HL-60 (cell line): Measurements from ENCODE around the gene DARS1.

Experiments
- GABPA ChIP-seq: IDR thresholded peaks from 2 replicates; pipeline ENCODE4 v1.6.1; 2012; ENCODE audit warnings: low read depth
- TF ChIP-seq, protein P1 (sequence below): IDR thresholded peaks from one replicate; pipeline ENCODE4 v1.5.1; 2011; ENCODE audit warnings: low read length, control low read depth, inconsistent platforms; ENCODE audit not compliant: insufficient read depth

DNA sequence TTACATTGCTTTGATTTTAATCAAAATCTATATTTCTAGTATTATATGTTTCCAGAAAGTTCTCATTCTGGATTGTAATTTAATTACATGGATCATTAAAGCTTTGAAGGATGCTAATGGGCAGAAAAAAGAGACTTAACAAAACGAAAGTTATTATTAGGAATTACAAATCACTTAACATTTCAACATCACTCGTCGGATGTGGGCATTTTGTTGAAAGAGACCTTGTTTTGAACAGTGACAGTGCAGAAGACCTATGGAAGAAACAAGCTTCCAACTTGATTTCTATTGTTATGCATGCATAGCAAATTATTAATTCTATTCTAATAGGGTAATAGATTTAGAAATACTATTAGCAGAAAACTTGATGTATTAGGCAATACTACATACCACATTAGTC is 31.4 kb upstream of the DARS1 start:
- TF ChIP-seq, protein P1, sequence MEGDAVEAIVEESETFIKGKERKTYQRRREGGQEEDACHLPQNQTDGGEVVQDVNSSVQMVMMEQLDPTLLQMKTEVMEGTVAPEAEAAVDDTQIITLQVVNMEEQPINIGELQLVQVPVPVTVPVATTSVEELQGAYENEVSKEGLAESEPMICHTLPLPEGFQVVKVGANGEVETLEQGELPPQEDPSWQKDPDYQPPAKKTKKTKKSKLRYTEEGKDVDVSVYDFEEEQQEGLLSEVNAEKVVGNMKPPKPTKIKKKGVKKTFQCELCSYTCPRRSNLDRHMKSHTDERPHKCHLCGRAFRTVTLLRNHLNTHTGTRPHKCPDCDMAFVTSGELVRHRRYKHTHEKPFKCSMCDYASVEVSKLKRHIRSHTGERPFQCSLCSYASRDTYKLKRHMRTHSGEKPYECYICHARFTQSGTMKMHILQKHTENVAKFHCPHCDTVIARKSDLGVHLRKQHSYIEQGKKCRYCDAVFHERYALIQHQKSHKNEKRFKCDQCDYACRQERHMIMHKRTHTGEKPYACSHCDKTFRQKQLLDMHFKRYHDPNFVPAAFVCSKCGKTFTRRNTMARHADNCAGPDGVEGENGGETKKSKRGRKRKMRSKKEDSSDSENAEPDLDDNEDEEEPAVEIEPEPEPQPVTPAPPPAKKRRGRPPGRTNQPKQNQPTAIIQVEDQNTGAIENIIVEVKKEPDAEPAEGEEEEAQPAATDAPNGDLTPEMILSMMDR: no peak
- TF ChIP-seq GABPA: no peak
